ENCODE measurements around the gene MFAP1.
A peak's percentile ranks its signal among the peaks of the same experiment; 100 is the strongest.
"Not testable (repeated sequence)": the region's sequence is repeated elsewhere in the genome, so short reads cannot be mapped to it uniquely, and the experiment has no call there.

Gene MFAP1

GRCh38 chr15:43824302-43825246 lies at the start of gene MFAP1:
Gene MFAP1 (minus strand): TSS chr15:43824690. CDS start chr15:43824569, 121 bp downstream.
- DNase-seq: peak; percentile 96

- DNase-seq: no peak
These were observed 49.2 kb upstream of the MFAP1 start for GRCh38 chr15:43873651-43874050.

GRCh38 chr15:43872416-43873020 lies 48.0 kb upstream of the MFAP1 start:
- peak; percentile 42 for DNase-seq

GRCh38 chr15:43871835-43872234 lies 47.3 kb upstream of the MFAP1 start:
- no peak for DNase-seq

- DNase-seq: peak; percentile 79
These were observed 43.9 kb upstream of the MFAP1 start for GRCh38 chr15:43868406-43868805.

- no peak for DNase-seq
These were observed 42.6 kb upstream of the MFAP1 start for GRCh38 chr15:43867096-43867495.

GRCh38 chr15:43866636-43867035 lies 42.1 kb upstream of the MFAP1 start:
- DNase-seq: not testable (repeated sequence)

- no peak for DNase-seq
These were observed 35.1 kb upstream of the MFAP1 start for GRCh38 chr15:43859546-43859945.

GRCh38 chr15:43854801-43855200 lies 30.3 kb upstream of the MFAP1 start:
- DNase-seq: no peak

GRCh38 chr15:43852607-43853006 lies 28.1 kb upstream of the MFAP1 start:
- DNase-seq: no peak

GRCh38 chr15:43851251-43851650 lies 26.8 kb upstream of the MFAP1 start:
- no peak for DNase-seq

- no peak for DNase-seq
These were observed 20.9 kb upstream of the MFAP1 start for GRCh38 chr15:43845421-43845820.

- not testable (repeated sequence) for DNase-seq
These were observed 8.0 kb upstream of the MFAP1 start for GRCh38 chr15:43832485-43832884.

- not testable (repeated sequence) for DNase-seq
These were observed 7.1 kb upstream of the MFAP1 start for GRCh38 chr15:43831519-43832052.

GRCh38 chr15:43830691-43831275 lies 6.3 kb upstream of the MFAP1 start:
- not testable (repeated sequence) for DNase-seq

- DNase-seq: not testable (repeated sequence)
These were observed 5.6 kb upstream of the MFAP1 start for GRCh38 chr15:43829951-43830540.

GRCh38 chr15:43828061-43828657 lies 3.7 kb upstream of the MFAP1 start:
- no peak for DNase-seq

- DNase-seq: peak; percentile 85
These were observed 2.2 kb upstream of the MFAP1 start, which contains the start of gene WDR76 for GRCh38 chr15:43826508-43827341. Gene WDR76 (plus strand): TSS chr15:43827002. CDS start chr15:43827033, 31 bp downstream.

GRCh38 chr15:43826029-43826507 lies 1.6 kb upstream of the MFAP1 start:
- DNase-seq: no peak

- not testable (repeated sequence) for DNase-seq
These were observed 815 bp upstream of the MFAP1 start for GRCh38 chr15:43825305-43825704.

- DNase-seq: no peak
These were observed 3.0 kb downstream of the MFAP1 start for GRCh38 chr15:43821505-43821904.
